Measurements from ENCODE around the gene GRIA4.

The GRIA4 gene

DNA sequence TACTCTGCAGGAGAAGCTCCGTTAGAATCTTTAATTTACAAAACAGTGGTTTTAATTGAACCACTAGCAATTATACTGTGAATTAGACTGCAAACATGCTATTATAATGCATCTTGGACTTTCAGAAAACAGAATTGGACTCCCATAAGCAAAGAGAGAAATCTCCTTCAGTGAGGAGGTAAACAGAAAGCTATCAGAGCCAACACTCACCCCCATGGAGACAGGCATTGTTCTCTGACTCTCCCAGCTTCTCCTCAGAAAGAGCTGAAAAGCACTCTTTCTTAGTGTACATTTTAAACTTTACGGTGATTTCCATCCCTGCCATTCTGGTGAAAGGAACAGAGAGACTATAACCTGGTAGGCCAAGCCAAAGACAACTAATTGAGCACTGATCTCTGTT, 176.9 kb downstream of the GRIA4 start:
- Histone ChIP-seq H3K27me3 (no peaks in the 10 kb centered on the region), H3K4me3 (ENCODE audit: low read depth, low read length) (no peak overlapping the region), H3K36me3 (no peaks in the 10 kb centered on the region), H3K4me1 (0 out of 2 replicates have a peak, but pooled peaks cover 10% of the 10 kb centered on the region), H3K9me3 (no peaks in the 10 kb centered on the region)
- no peak for DNase-seq
- TF ChIP-seq, protein P1, sequence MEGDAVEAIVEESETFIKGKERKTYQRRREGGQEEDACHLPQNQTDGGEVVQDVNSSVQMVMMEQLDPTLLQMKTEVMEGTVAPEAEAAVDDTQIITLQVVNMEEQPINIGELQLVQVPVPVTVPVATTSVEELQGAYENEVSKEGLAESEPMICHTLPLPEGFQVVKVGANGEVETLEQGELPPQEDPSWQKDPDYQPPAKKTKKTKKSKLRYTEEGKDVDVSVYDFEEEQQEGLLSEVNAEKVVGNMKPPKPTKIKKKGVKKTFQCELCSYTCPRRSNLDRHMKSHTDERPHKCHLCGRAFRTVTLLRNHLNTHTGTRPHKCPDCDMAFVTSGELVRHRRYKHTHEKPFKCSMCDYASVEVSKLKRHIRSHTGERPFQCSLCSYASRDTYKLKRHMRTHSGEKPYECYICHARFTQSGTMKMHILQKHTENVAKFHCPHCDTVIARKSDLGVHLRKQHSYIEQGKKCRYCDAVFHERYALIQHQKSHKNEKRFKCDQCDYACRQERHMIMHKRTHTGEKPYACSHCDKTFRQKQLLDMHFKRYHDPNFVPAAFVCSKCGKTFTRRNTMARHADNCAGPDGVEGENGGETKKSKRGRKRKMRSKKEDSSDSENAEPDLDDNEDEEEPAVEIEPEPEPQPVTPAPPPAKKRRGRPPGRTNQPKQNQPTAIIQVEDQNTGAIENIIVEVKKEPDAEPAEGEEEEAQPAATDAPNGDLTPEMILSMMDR (IDR thresholded peaks at IDR 0.05; ENCODE audit: low read depth, low read length), result no peak

DNA sequence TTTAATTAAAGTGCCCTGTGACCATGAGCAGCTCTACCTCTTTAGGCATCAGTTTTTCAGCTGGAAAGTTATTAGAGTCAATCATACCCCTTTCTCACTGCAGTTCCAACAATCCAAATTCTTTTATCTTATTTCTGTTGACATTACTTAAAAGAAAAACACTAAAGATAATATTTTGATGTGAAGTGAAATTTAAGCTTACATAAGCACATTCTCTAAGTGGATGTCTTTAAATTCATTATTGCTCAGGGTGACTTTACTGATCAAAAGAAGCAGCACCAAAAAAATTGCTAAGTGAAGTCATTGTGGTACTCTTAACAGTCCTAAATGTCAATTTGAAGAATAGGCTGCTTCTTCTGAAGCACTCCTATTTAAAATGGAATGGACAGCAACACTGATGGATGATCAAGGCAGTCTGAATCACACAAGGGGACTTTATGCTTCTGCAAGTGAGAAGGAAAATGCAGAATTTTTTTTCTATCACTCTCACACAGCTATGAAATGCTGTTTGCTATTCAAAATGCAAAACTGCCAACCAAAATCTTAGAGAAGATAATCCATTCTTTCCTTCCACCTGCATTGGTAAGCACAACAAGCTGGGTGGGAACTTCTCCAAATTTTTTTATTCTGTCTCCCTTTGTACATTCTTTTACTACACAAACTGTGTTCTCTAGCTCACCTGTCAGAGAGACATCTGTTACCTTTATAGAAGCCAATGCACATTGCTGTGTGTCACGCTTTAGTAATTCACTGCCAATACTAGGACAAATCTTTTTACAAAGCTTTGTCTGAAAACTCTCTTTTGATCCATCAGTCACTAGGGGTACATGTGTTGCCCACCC, 179.9 kb downstream of the GRIA4 start:
- Histone ChIP-seq H3K36me3 (no peaks in the 10 kb centered on the region), H3K9me3 (no peaks in the 10 kb centered on the region), H3K4me1 (no peaks in the 10 kb centered on the region), H3K27me3 (no peaks in the 10 kb centered on the region), H3K4me3 (ENCODE audit: low read depth, low read length) (no peak overlapping the region)
- TF ChIP-seq, protein P1 (IDR thresholded peaks at IDR 0.05; ENCODE audit: low read depth, low read length), result no peak
- no peak for DNase-seq

GRCh38 chr11:105790840-105791239, 181.0 kb downstream of the GRIA4 start:
- Histone ChIP-seq H3K9me3 (no peaks in the 10 kb centered on the region), H3K36me3 (no peaks in the 10 kb centered on the region), H3K4me1 (no peaks in the 10 kb centered on the region), H3K4me3 (ENCODE audit: low read depth, low read length) (no peak overlapping the region), H3K27me3 (no peaks in the 10 kb centered on the region)
- TF ChIP-seq, protein P1 (IDR thresholded peaks at IDR 0.05; ENCODE audit: low read depth, low read length), result no peak
- DNase-seq, result no peak

GRCh38 chr11:105793092-105793491, 183.2 kb downstream of the GRIA4 start:
- Histone ChIP-seq H3K4me1 (no peaks in the 10 kb centered on the region), H3K4me3 (ENCODE audit: low read depth, low read length) (no peak overlapping the region), H3K9me3 (no peaks in the 10 kb centered on the region), H3K36me3 (no peaks in the 10 kb centered on the region), H3K27me3 (no peaks in the 10 kb centered on the region)
- TF ChIP-seq, protein P1 (IDR thresholded peaks at IDR 0.05; ENCODE audit: low read depth, low read length), result no peak
- DNase-seq, result no peak

- no peaks in the 10 kb centered on the region for H3K36me3 ChIP-seq
- H3K9me3 ChIP-seq, result no peaks in the 10 kb centered on the region
- no peak for DNase-seq
- H3K27me3 ChIP-seq, result no peaks in the 10 kb centered on the region
- no peak overlapping the region for H3K4me3 ChIP-seq (ENCODE audit: low read depth, low read length)
- H3K4me1 ChIP-seq, result no peaks in the 10 kb centered on the region
- TF ChIP-seq, protein P1 (IDR thresholded peaks at IDR 0.05; ENCODE audit: low read depth, low read length), result no peak
Measured at GRCh38 chr11:105799263-105799662, 189.4 kb downstream of the GRIA4 start.

DNA sequence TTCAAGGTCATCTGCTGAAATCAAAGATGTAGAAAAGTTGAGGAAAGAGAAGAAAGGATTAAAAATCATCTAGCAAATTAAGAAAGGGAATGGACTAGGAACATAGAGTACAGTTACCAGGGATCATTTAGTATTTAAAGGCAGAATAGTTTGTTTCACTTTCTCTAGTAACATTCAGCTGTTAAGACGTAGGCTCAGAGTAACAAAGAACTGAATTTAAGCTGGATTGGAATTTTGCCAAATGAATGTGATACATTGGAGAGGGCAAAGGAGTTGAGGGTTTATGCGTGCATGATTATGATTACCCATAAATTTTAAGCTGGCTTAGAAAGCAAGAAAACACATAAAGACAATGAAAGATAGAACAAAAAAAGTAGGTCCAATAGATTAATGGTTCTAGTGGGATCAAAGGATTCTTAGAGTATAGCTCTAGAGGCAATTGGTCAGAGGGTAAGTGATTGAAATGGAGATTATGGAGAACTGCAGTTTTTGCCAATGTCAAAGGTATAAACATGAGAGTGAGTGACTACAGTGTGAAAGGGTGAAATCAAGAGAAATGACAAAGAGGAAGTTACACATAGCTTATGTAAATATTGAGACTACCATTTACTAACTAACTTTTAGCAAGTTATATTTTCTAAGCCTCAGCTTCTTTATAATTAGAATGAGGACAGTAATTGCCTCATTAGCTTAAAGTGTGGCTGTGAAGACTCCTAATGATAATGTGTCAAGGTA, 190.0 kb downstream of the GRIA4 start:
- no peak for DNase-seq
- H3K36me3 ChIP-seq, result no peaks in the 10 kb centered on the region
- no peaks in the 10 kb centered on the region for H3K9me3 ChIP-seq
- H3K4me1 ChIP-seq, result no peaks in the 10 kb centered on the region
- no peak overlapping the region for H3K4me3 ChIP-seq (ENCODE audit: low read depth, low read length)
- H3K27me3 ChIP-seq, result no peaks in the 10 kb centered on the region
- TF ChIP-seq, protein P1 (IDR thresholded peaks at IDR 0.05; ENCODE audit: low read depth, low read length), result no peak

Data from BE2C (cell line).